OCI-LY1 (cell line): Measurements from ENCODE around the gene USP17L21.
"Not testable (repeated sequence)": the region's sequence is repeated elsewhere in the genome, so short reads cannot be mapped to it uniquely, and the experiment has no call there.

Source experiments
- H2AFZ ChIP-seq: fragments of 200-600 bp; sonication (generic), shearing (Covaris generic); 2 replicates; pipeline ENCODE4 v1.6.0; 2014; ENCODE audit warnings: antibody characterized with exemption, mild to moderate bottlenecking, low read length
- H3F3A ChIP-seq: fragments of 200-600 bp; sonication (generic), shearing (Covaris generic); 2 replicates; pipeline ENCODE4 v1.6.0; 2014; ENCODE audit warnings: mild to moderate bottlenecking, antibody characterized with exemption, low read length, moderate library complexity; ENCODE audit not compliant: insufficient read depth
- H3K27ac ChIP-seq: fragments of 200-600 bp; sonication (generic); 2 replicates; pipeline ENCODE4 v1.5.1; 2014; ENCODE audit warnings: low read length, mixed run types, mild to moderate bottlenecking, low read depth; ENCODE audit not compliant: poor library complexity, severe bottlenecking
- H3K27me3 ChIP-seq: fragments of 200-600 bp; sonication (generic); 2 replicates; pipeline ENCODE4 v1.6.0; 2014; ENCODE audit warnings: antibody characterized with exemption, mild to moderate bottlenecking, low read length, moderate library complexity; ENCODE audit not compliant: insufficient read depth
- H3K36me3 ChIP-seq: fragments of 200-600 bp; sonication (generic); 2 replicates; pipeline ENCODE4 v1.6.1; 2014; ENCODE audit warnings: mild to moderate bottlenecking, antibody characterized with exemption, low read length, moderate library complexity, mixed read lengths; ENCODE audit not compliant: insufficient read depth
- H3K4me1 ChIP-seq: fragments of 200-600 bp; sonication (generic); 2 replicates; pipeline ENCODE4 v1.5.1; 2014; ENCODE audit warnings: mild to moderate bottlenecking, low read length, moderate library complexity; ENCODE audit not compliant: insufficient read depth, severe bottlenecking
- H3K4me2 ChIP-seq: fragments of 200-600 bp; sonication (generic), shearing (Covaris generic); 2 replicates; pipeline ENCODE4 v1.6.1; 2014; ENCODE audit warnings: low read length
- H3K4me3 ChIP-seq: fragments of 200-600 bp; sonication (generic); 2 replicates; pipeline ENCODE4 v1.5.1; 2014; ENCODE audit warnings: low read length, low read depth, mild to moderate bottlenecking, mixed read lengths; ENCODE audit not compliant: poor library complexity, severe bottlenecking
- H3K79me2 ChIP-seq: fragments of 200-600 bp; shearing (Covaris generic); 2 replicates; pipeline ENCODE4 v1.6.1; 2016; ENCODE audit warnings: mixed run types, low read length, mixed read lengths; ENCODE audit not compliant: insufficient read depth
- H3K9ac ChIP-seq: fragments of 200-600 bp; sonication (generic), shearing (Covaris generic); 2 replicates; pipeline ENCODE4 v1.6.1; 2014; ENCODE audit warnings: mild to moderate bottlenecking, low read length, mixed read lengths
- H3K9me2 ChIP-seq: fragments of 200-600 bp; sonication (generic), shearing (Covaris generic); 2 replicates; pipeline ENCODE4 v1.6.1; 2014; ENCODE audit warnings: low read depth, mild to moderate bottlenecking, low read length, mixed read lengths
- H3K9me3 ChIP-seq: fragments of 200-600 bp; shearing (Covaris generic); 2 replicates; pipeline ENCODE4 v1.6.1; 2014; ENCODE audit warnings: low read length, mixed read lengths
- H4K20me1 ChIP-seq: fragments of 200-600 bp; sonication (generic), shearing (Covaris generic); 2 replicates; pipeline ENCODE4 v1.6.0; 2016; ENCODE audit warnings: mild to moderate bottlenecking, low read length; ENCODE audit not compliant: insufficient read depth

The USP17L21 gene

GRCh38 chr4:9262572-9262971, at the start of gene USP17L21:
TSS of gene USP17L21 (plus strand) at chr4:9262872. CDS start at chr4:9262872, 0 bp downstream.
- H3K4me2 ChIP-seq, H4K20me1 ChIP-seq, H3K9ac ChIP-seq, H3K4me1 ChIP-seq, H3K27me3 ChIP-seq, H3F3A ChIP-seq, H2AFZ ChIP-seq, H3K27ac ChIP-seq, H3K79me2 ChIP-seq, H3K9me3 ChIP-seq, H3K9me2 ChIP-seq, H3K36me3 ChIP-seq, H3K4me3 ChIP-seq: not testable (repeated sequence)

GRCh38 chr4:9214701-9215100, 48.0 kb upstream of the USP17L21 start:
- not testable (repeated sequence) for H3K27ac ChIP-seq, H3F3A ChIP-seq, H4K20me1 ChIP-seq, H3K4me1 ChIP-seq, H3K4me3 ChIP-seq, H3K27me3 ChIP-seq, H3K79me2 ChIP-seq, H3K36me3 ChIP-seq, H2AFZ ChIP-seq, H3K9me2 ChIP-seq, H3K9ac ChIP-seq, H3K4me2 ChIP-seq, H3K9me3 ChIP-seq

- not testable (repeated sequence) for H3K27me3 ChIP-seq, H3K9me3 ChIP-seq, H4K20me1 ChIP-seq, H3K9me2 ChIP-seq, H3K9ac ChIP-seq, H3F3A ChIP-seq, H3K27ac ChIP-seq, H3K79me2 ChIP-seq, H2AFZ ChIP-seq, H3K36me3 ChIP-seq, H3K4me3 ChIP-seq, H3K4me2 ChIP-seq, H3K4me1 ChIP-seq
These were observed 47.6 kb upstream of the USP17L21 start, which contains the start of gene USP17L11 for GRCh38 chr4:9215105-9215504. TSS of gene USP17L11 (plus strand) at chr4:9215405. CDS start at chr4:9215405, 0 bp downstream.

GRCh38 chr4:9219852-9220251, 42.8 kb upstream of the USP17L21 start, which contains the start of gene USP17L12:
TSS of gene USP17L12 (plus strand) at chr4:9220152. CDS start at chr4:9220152, 0 bp downstream.
- H3K27ac ChIP-seq, H3K36me3 ChIP-seq, H2AFZ ChIP-seq, H3K4me1 ChIP-seq, H3K9me2 ChIP-seq, H3F3A ChIP-seq, H3K27me3 ChIP-seq, H3K4me2 ChIP-seq, H3K9me3 ChIP-seq, H3K4me3 ChIP-seq, H4K20me1 ChIP-seq, H3K9ac ChIP-seq, H3K79me2 ChIP-seq: not testable (repeated sequence)

- not testable (repeated sequence) for H3K4me3 ChIP-seq, H3F3A ChIP-seq, H4K20me1 ChIP-seq, H3K9me3 ChIP-seq, H2AFZ ChIP-seq, H3K36me3 ChIP-seq, H3K27me3 ChIP-seq, H3K9ac ChIP-seq, H3K79me2 ChIP-seq, H3K4me2 ChIP-seq, H3K4me1 ChIP-seq, H3K27ac ChIP-seq, H3K9me2 ChIP-seq
These were observed 38.1 kb upstream of the USP17L21 start, which contains the start of gene USP17L13 for GRCh38 chr4:9224596-9224995. TSS of gene USP17L13 (plus strand) at chr4:9224896. CDS start at chr4:9224896, 0 bp downstream.

- H3K27me3 ChIP-seq, H4K20me1 ChIP-seq, H3K36me3 ChIP-seq, H3K9me3 ChIP-seq, H3K4me3 ChIP-seq, H3K79me2 ChIP-seq, H3F3A ChIP-seq, H3K4me2 ChIP-seq, H3K9me2 ChIP-seq, H3K27ac ChIP-seq, H3K4me1 ChIP-seq, H3K9ac ChIP-seq, H2AFZ ChIP-seq: not testable (repeated sequence)
These were observed 32.4 kb upstream of the USP17L21 start for GRCh38 chr4:9230249-9230648.

GRCh38 chr4:9234085-9234484, 28.6 kb upstream of the USP17L21 start, which contains the start of gene USP17L15:
TSS of gene USP17L15 (plus strand) at chr4:9234385. CDS start at chr4:9234385, 0 bp downstream.
- not testable (repeated sequence) for H2AFZ ChIP-seq, H3F3A ChIP-seq, H3K9ac ChIP-seq, H3K4me2 ChIP-seq, H3K4me1 ChIP-seq, H3K4me3 ChIP-seq, H3K27ac ChIP-seq, H3K9me3 ChIP-seq, H3K27me3 ChIP-seq, H4K20me1 ChIP-seq, H3K79me2 ChIP-seq, H3K9me2 ChIP-seq, H3K36me3 ChIP-seq

GRCh38 chr4:9238461-9238860, 24.2 kb upstream of the USP17L21 start:
- H3K36me3 ChIP-seq, H4K20me1 ChIP-seq, H3K4me1 ChIP-seq, H3K27me3 ChIP-seq, H3K4me2 ChIP-seq, H3K79me2 ChIP-seq, H3F3A ChIP-seq, H3K9me2 ChIP-seq, H3K4me3 ChIP-seq, H2AFZ ChIP-seq, H3K27ac ChIP-seq, H3K9ac ChIP-seq, H3K9me3 ChIP-seq: not testable (repeated sequence)
